B cell (primary cell): Measurements from ENCODE around the gene AADACL3. TPM values are rescaled to one million over a fixed set of nuclear protein-coding genes. Genes with fewer than 3 reads are reported as not detected.

Experiments
- ATAC-seq: fragments of 200-7000 bp; cut with Tn5 transposase; one replicate; pipeline ENCODE4 v1.10.0; 2021; ENCODE audit warnings: low read depth, mild to moderate bottlenecking, moderate number of reproducible peaks, moderate library complexity
- CTCF ChIA-PET: fragments of 350-600 bp; sonication (Branson Sonifier 250); formaldehyde crosslinking; loops from one replicate; lab custom pipeline; 2021; ENCODE audit warnings: antibody characterized with exemption, inconsistent platforms; lab: Charles Lee
- POLR2A ChIA-PET: fragments of 350-600 bp; sonication (Branson Sonifier 250); formaldehyde crosslinking; loops from one replicate; lab custom pipeline; 2021; ENCODE audit warnings: antibody characterized with exemption; lab: Charles Lee
- DNase-seq: peaks from one replicate; pipeline ENCODE4 v3.0.0; 2013
- H2AFZ ChIP-seq: 2 replicates; pipeline ENCODE4 v1.6.1; 2012; ENCODE audit warnings: mild to moderate bottlenecking, low read depth, low read length; ENCODE audit not compliant: insufficient read depth, poor library complexity, severe bottlenecking
- H3K27ac ChIP-seq, 2 donors: 1 replicate in 1 of 2; 2 replicates in 1 of 2; pipeline ENCODE4 v1.5.1; 2012 to 2013; ENCODE audit warnings: low read length in 2 of 2, mild to moderate bottlenecking in 2 of 2, moderate library complexity in 1 of 2
- H3K27me3 ChIP-seq, 4 experiments: fragments of 200-600 bp in 1 of 4; sonication (generic) in 1 of 4; replicated peaks in 1 of 4; 1 replicate in 2 of 4; 2 replicates in 2 of 4; pipeline versions ENCODE4 v1.6.1 to v1.7.0; 2013 to 2016; ENCODE audit warnings: low read length in 3 of 4, mild to moderate bottlenecking in 2 of 4, mixed read lengths in 1 of 4, moderate library complexity in 1 of 4; ENCODE audit not compliant: insufficient read depth in 4 of 4, control insufficient read depth in 3 of 4; ENCODE audit errors: control extremely low read depth in 1 of 4
- H3K36me3 ChIP-seq, 2 experiments: replicated peaks in 1 of 2; 1 replicate in 1 of 2; 2 replicates in 1 of 2; pipeline versions ENCODE4 v1.6.1 to v1.7.1; 2013; ENCODE audit warnings: low read length in 1 of 2; ENCODE audit not compliant: insufficient read depth in 2 of 2, control insufficient read depth in 1 of 2; ENCODE audit errors: control extremely low read depth in 1 of 2, extremely low read depth in 1 of 2
- H3K4me1 ChIP-seq, 2 donors: fragments of 200-600 bp in 1 of 2; sonication (generic) in 1 of 2; 1 replicate in 1 of 2; 2 replicates in 1 of 2; pipeline versions ENCODE4 v1.5.1 to v1.6.1; 2013 to 2017; ENCODE audit warnings: low read length in 2 of 2; ENCODE audit not compliant: control insufficient read depth in 2 of 2, insufficient read depth in 2 of 2
- H3K4me2 ChIP-seq: replicated peaks from 2 replicates; pipeline ENCODE3; 2012; ENCODE audit warnings: mild to moderate bottlenecking, low read depth, low read length; ENCODE audit not compliant: poor library complexity, severe bottlenecking
- H3K4me3 ChIP-seq, 5 experiments: fragments of 200-600 bp in 1 of 5; sonication (generic) in 1 of 5; 1 replicate in 3 of 5; 2 replicates in 2 of 5; pipeline versions ENCODE4 v1.5.1 to v1.7.0; 2011 to 2016; ENCODE audit warnings: low read length in 4 of 5, mild to moderate bottlenecking in 4 of 5, low read depth in 2 of 5, control low read depth in 1 of 5, moderate library complexity in 1 of 5; ENCODE audit not compliant: insufficient read depth in 1 of 5; ENCODE audit errors: control extremely low read depth in 1 of 5, extremely low read depth in 1 of 5
- H3K79me2 ChIP-seq: fragments of 200-600 bp; sonication (generic); one replicate; pipeline ENCODE4 v1.6.0; 2016; ENCODE audit warnings: low read length; ENCODE audit not compliant: control insufficient read depth, insufficient read depth
- H3K9ac ChIP-seq: fragments of 200-600 bp; sonication (generic); 2 replicates; pipeline ENCODE4 v1.6.1; 2017; ENCODE audit warnings: mild to moderate bottlenecking, low read length, moderate library complexity
- H3K9me3 ChIP-seq, 3 donors: one replicate each; pipeline versions ENCODE4 v1.6.1 to v1.7.1; 2013; ENCODE audit warnings: low read length in 2 of 3; ENCODE audit not compliant: control insufficient read depth in 2 of 3, insufficient read depth in 1 of 3; ENCODE audit errors: control extremely low read depth in 1 of 3
- H4K20me1 ChIP-seq: 2 replicates; pipeline ENCODE4 v1.6.0; 2012; ENCODE audit warnings: mild to moderate bottlenecking, low read length; ENCODE audit not compliant: insufficient read depth, control insufficient read depth, poor library complexity, severe bottlenecking
- H3K27ac Mint-ChIP-seq: one replicate; pipeline ENCODE4 v1.8.0; 2021; ENCODE audit warnings: mixed read lengths
- H3K27me3 Mint-ChIP-seq: one replicate; pipeline ENCODE4 v1.8.0; 2021; ENCODE audit warnings: mixed read lengths
- H3K4me1 Mint-ChIP-seq: one replicate; pipeline ENCODE4 v1.8.0; 2021; ENCODE audit warnings: mixed read lengths
- H3K4me3 Mint-ChIP-seq: one replicate; pipeline ENCODE4 v1.8.0; 2021; ENCODE audit warnings: mixed read lengths
- H3K9me3 Mint-ChIP-seq: one replicate; pipeline ENCODE4 v1.8.0; 2022; ENCODE audit warnings: mixed read lengths; ENCODE audit not compliant: insufficient read depth
- CTCF ChIP-seq: fragments of 200-600 bp; IDR thresholded peaks from one replicate; pipeline ENCODE4 v1.8.0; 2022; ENCODE audit warnings: antibody characterized with exemption, mild to moderate bottlenecking
- EZH2 ChIP-seq: IDR thresholded peaks from 2 replicates; pipeline ENCODE4 v1.6.1; 2012; ENCODE audit warnings: borderline replicate concordance, low read depth, mild to moderate bottlenecking, moderate library complexity, low read length; ENCODE audit not compliant: insufficient read depth, poor library complexity, severe bottlenecking
- WGBS: methylation state at CpG from one replicate; pipeline ENCODE4 v1.1.5; 2013; ENCODE audit warnings: missing lambda C conversion rate; ENCODE audit not compliant: insufficient coverage; 5-methylcytosine and 5-hydroxymethylcytosine counted together
- intact Hi-C: fragments of 100-400 bp; cut with micrococcal nuclease; formaldehyde crosslinking; loops from one replicate; pipeline ENCODE4 v1.10.0; 2022
- polyA plus RNA-seq: library from polyadenylated mRNA; depleted of rRNA; stranded (reverse); fragments of >200 nt; gene quantifications from 2 replicates; pipeline ENCODE4 v1.2.3, GENCODE V29; 2012
- total RNA-seq, 2 donors: library from RNA; stranded (reverse); fragments of 120-200 nt in 1 of 2; gene quantifications; 1 replicate in 1 of 2; 2 replicates in 1 of 2; pipeline versions ENCODE4 v1.2.3 to v1.2.4, GENCODE V29; 2013 to 2022

Gene AADACL3
- total and polyA plus RNA-seq, 2 donors (not counting 1 experiment from before 2014, with no cell fraction given): not detected

- Mint-ChIP-seq H3K4me3 (no peak overlapping the region), H3K27me3 (peaks cover 26% of the 10 kb centered on the region)
- intact Hi-C loops: no loop called here
Measured at GRCh38 chr1:12774801-12775345, 59.0 kb downstream of the AADACL3 start.

GRCh38 chr1:12775443-12775842 lies 59.5 kb downstream of the AADACL3 start:
- Histone ChIP-seq H3K27me3 (peaks cover 0 to 12% (median 0%) of the 10 kb centered on the region in 4 experiments), H3K9me3 (no peaks in the 10 kb centered on the region), H3K36me3 (no peaks in the 10 kb centered on the region), H3K79me2 (no peaks in the 10 kb centered on the region), H3K4me3 (no peak overlapping the region), H3K9ac (no peak overlapping the region), H3K4me1 (no peaks in the 10 kb centered on the region), H3K27ac (no peak overlapping the region), H2AFZ (no peak overlapping the region), H3K4me2 (no peak overlapping the region), H4K20me1 (no peaks in the 10 kb centered on the region)
- no peaks in the 10 kb centered on the region for H3K4me1 Mint-ChIP-seq
- H3K9me3 Mint-ChIP-seq: no peaks in the 10 kb centered on the region
- H3K4me3 Mint-ChIP-seq: no peak overlapping the region
- DNase-seq (no peak), ATAC-seq (no peak)
- no peak for TF ChIP-seq CTCF
- TF ChIP-seq EZH2: no peak
- peaks cover 20% of the 10 kb centered on the region for H3K27me3 Mint-ChIP-seq
- ChIA-PET CTCF (no interaction called here), POLR2A (no interaction called here)
- WGBS: 74% methylated on average over 5 of the region's 8 CpGs
- intact Hi-C loops: no loop called here
- H3K27ac Mint-ChIP-seq: no peak overlapping the region

More at GRCh38 chr1:12774801-12775345, 59.0 kb downstream of the AADACL3 start:
- Histone ChIP-seq H3K4me3 (no peak overlapping the region), H2AFZ (no peak overlapping the region), H4K20me1 (no peaks in the 10 kb centered on the region), H3K9ac (no peak overlapping the region), H3K27me3 (peaks cover 0 to 12% (median 0%) of the 10 kb centered on the region in 4 experiments), H3K9me3 (no peaks in the 10 kb centered on the region), H3K79me2 (no peaks in the 10 kb centered on the region), H3K36me3 (no peaks in the 10 kb centered on the region), H3K4me1 (no peaks in the 10 kb centered on the region), H3K27ac (no peak overlapping the region), H3K4me2 (no peak overlapping the region)
- H3K9me3 Mint-ChIP-seq: no peaks in the 10 kb centered on the region
- no peaks in the 10 kb centered on the region for H3K4me1 Mint-ChIP-seq
- TF ChIP-seq CTCF (no peak), EZH2 (no peak)
- 90% methylated on average over 4 of the region's 5 CpGs for WGBS
- ATAC-seq (no peak), DNase-seq (no peak)
- POLR2A ChIA-PET: no interaction called here
- CTCF ChIA-PET: no interaction called here
- H3K27ac Mint-ChIP-seq: no peak overlapping the region
